ENCODE data around the gene MTIF2.

The MTIF2 gene

DNA sequence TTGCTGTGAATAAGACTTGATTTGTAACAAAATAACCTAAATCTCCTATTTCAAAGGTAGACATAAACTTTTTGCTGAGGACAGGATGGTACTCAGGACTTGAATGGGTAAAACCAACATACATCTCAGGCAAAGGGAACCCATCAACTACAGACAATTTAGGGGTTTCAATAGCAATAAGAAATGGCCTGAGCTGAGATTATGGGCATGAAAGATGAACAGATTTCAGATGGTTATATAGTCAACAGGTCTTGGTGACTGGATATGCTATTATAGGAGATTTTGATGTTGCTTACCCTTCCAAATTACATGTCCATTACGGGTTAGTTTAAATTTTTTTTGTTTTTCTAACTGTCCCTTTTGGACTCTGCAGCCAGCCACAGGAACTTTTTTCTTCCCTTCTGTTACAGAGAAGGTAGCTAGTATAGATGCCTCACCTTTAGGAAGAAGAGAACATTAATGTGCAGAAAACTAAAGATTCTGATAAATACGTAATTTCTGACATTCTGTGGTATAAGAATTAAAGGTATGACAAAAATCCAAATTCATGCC, 32.0 kb downstream of the MTIF2 start:
- peaks cover 41% of the 10 kb centered on the region for H4K20me1 ChIP-seq (ENCODE audit: insufficient read depth, low read length, poor library complexity, severe bottlenecking)
- H3K36me3 ChIP-seq (ENCODE audit: insufficient read depth, low read length), result peaks cover 40% of the 10 kb centered on the region; the same call in 1 of the 2 replicates
- peaks cover 39% of the 10 kb centered on the region for H3K79me2 ChIP-seq (ENCODE audit: insufficient read depth, low read length)
- TF ChIP-seq, protein P1, sequence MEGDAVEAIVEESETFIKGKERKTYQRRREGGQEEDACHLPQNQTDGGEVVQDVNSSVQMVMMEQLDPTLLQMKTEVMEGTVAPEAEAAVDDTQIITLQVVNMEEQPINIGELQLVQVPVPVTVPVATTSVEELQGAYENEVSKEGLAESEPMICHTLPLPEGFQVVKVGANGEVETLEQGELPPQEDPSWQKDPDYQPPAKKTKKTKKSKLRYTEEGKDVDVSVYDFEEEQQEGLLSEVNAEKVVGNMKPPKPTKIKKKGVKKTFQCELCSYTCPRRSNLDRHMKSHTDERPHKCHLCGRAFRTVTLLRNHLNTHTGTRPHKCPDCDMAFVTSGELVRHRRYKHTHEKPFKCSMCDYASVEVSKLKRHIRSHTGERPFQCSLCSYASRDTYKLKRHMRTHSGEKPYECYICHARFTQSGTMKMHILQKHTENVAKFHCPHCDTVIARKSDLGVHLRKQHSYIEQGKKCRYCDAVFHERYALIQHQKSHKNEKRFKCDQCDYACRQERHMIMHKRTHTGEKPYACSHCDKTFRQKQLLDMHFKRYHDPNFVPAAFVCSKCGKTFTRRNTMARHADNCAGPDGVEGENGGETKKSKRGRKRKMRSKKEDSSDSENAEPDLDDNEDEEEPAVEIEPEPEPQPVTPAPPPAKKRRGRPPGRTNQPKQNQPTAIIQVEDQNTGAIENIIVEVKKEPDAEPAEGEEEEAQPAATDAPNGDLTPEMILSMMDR (conservative IDR thresholded peaks at IDR 0.05; ENCODE audit: low read length), result no peak
- no peak for TF ChIP-seq EZH2phosphoT487 (IDR thresholded peaks at IDR 0.05; ENCODE audit: borderline replicate concordance)
- no peak overlapping the region for H2AFZ ChIP-seq (ENCODE audit: low read length)
- H3K27me3 ChIP-seq (ENCODE audit: insufficient read depth, low read length, poor library complexity, severe bottlenecking), result peaks cover 6% of the 10 kb centered on the region
- H3K4me3 ChIP-seq (ENCODE audit: low read length, poor library complexity, severe bottlenecking), result no peak overlapping the region
- no peaks in the 10 kb centered on the region for H3K9me3 ChIP-seq (ENCODE audit: insufficient read depth, low read depth, low read length)
- peaks cover 28% of the 10 kb centered on the region for H3K4me1 ChIP-seq (ENCODE audit: insufficient read depth, low read length, poor library complexity, severe bottlenecking)
- H3K4me2 ChIP-seq (ENCODE audit: low read depth, low read length, poor library complexity, severe bottlenecking), result no peak overlapping the region
- no peak overlapping the region for H3K9ac ChIP-seq (ENCODE audit: low read depth, low read length, poor library complexity, severe bottlenecking)
- peaks cover 8% of the 10 kb centered on the region; the same call in 1 of the 2 replicates for H3F3A ChIP-seq (ENCODE audit: low read depth)
- no peaks in the 10 kb centered on the region for H3K9me2 ChIP-seq (replicated peaks; ENCODE audit: low read depth, low read length)

DNA sequence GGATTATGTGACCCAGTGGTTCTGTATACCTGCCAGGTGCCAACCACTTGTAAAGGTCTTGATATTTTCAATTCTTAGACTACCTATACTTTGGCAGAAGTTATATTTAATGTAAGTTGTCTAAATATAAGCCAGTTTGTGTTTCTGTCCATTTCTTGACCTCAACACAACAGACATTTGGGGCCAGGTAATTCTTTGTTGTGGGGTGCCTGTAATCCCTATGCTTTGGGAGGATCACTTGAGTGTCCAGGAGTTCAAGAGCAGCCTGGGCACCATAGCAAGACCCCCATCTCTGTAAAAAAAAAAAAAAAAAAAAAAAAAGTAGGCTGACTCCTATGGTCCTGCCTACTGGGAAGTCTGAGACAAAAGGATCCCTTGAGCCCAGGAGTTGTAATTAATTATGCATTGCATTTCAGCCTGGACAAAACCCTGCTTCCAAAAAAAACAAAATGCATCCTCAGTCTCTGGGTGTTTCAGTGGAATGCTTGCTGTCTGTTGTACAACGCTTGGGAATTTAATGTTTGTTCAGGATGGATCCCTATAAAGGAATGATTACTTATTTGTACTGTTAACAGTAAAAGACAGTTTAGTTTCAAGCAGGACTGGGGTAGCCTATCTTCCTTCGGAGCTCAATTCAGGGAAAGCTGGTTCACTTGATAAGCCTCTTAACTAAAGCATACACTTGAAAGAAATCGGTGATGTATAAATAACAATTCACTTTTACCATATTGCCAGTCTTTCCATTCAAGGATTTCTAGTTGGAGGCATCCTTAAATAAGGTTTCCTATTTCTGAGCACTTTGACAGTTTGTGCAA, 33.1 kb downstream of the MTIF2 start:
- Histone ChIP-seq H3K9me2 (replicated peaks; ENCODE audit: low read depth, low read length) (no peaks in the 10 kb centered on the region), H2AFZ (ENCODE audit: low read length) (no peak overlapping the region), H4K20me1 (ENCODE audit: insufficient read depth, low read length, poor library complexity, severe bottlenecking) (peaks cover 41% of the 10 kb centered on the region), H3K9ac (ENCODE audit: low read depth, low read length, poor library complexity, severe bottlenecking) (no peak overlapping the region), H3K4me2 (ENCODE audit: low read depth, low read length, poor library complexity, severe bottlenecking) (peak overlapping the region; percentile 99), H3K9me3 (ENCODE audit: insufficient read depth, low read depth, low read length) (no peaks in the 10 kb centered on the region), H3K27me3 (ENCODE audit: insufficient read depth, low read length, poor library complexity, severe bottlenecking) (peaks cover 6% of the 10 kb centered on the region), H3K36me3 (ENCODE audit: insufficient read depth, low read length) (peaks cover 40% of the 10 kb centered on the region; the same call in 1 of the 2 replicates), H3F3A (ENCODE audit: low read depth) (peaks cover 8% of the 10 kb centered on the region; the same call in 1 of the 2 replicates), H3K79me2 (ENCODE audit: insufficient read depth, low read length) (peaks cover 49% of the 10 kb centered on the region), H3K4me3 (ENCODE audit: low read length, poor library complexity, severe bottlenecking) (no peak overlapping the region), H3K4me1 (ENCODE audit: insufficient read depth, low read length, poor library complexity, severe bottlenecking) (peaks cover 31% of the 10 kb centered on the region)
- no peak for TF ChIP-seq EZH2phosphoT487 (IDR thresholded peaks at IDR 0.05; ENCODE audit: borderline replicate concordance)
- TF ChIP-seq, protein P1 (conservative IDR thresholded peaks at IDR 0.05; ENCODE audit: low read length), result no peak

DNA sequence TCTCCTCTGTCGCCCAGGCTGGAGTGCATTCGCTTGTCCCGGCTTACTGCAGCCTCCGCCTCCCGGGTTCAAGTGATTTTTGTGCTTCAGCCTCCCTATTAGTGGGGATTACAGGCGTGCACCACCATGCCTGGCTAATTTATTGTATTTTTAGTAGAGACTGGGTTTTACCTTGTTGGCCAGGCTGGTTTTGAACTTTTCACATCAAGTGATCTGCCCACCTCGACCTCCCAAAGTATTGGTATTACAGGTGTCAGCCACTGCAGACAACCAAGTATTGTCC, 35.4 kb downstream of the MTIF2 start:
- Histone ChIP-seq H3K27me3 (ENCODE audit: insufficient read depth, low read length, poor library complexity, severe bottlenecking) (peaks cover 6% of the 10 kb centered on the region), H3K4me1 (ENCODE audit: insufficient read depth, low read length, poor library complexity, severe bottlenecking) (peaks cover 35% of the 10 kb centered on the region), H3K4me2 (ENCODE audit: low read depth, low read length, poor library complexity, severe bottlenecking) (peak overlapping the region; percentile 99), H3K9ac (ENCODE audit: low read depth, low read length, poor library complexity, severe bottlenecking) (peak overlapping the region; percentile 98), H3K9me3 (ENCODE audit: insufficient read depth, low read depth, low read length) (no peaks in the 10 kb centered on the region), H3K79me2 (ENCODE audit: insufficient read depth, low read length) (peaks cover 54% of the 10 kb centered on the region), H2AFZ (ENCODE audit: low read length) (no peak overlapping the region), H3K36me3 (ENCODE audit: insufficient read depth, low read length) (peaks cover 35% of the 10 kb centered on the region; the same call in 1 of the 2 replicates), H3F3A (ENCODE audit: low read depth) (peaks cover 8% of the 10 kb centered on the region; the same call in 1 of the 2 replicates), H3K9me2 (replicated peaks; ENCODE audit: low read depth, low read length) (no peaks in the 10 kb centered on the region), H4K20me1 (ENCODE audit: insufficient read depth, low read length, poor library complexity, severe bottlenecking) (peaks cover 41% of the 10 kb centered on the region), H3K4me3 (ENCODE audit: low read length, poor library complexity, severe bottlenecking) (peak overlapping the region; percentile 94)
- TF ChIP-seq, protein P1 (conservative IDR thresholded peaks at IDR 0.05; ENCODE audit: low read length), result no peak
- no peak for TF ChIP-seq EZH2phosphoT487 (IDR thresholded peaks at IDR 0.05; ENCODE audit: borderline replicate concordance)
